ENCODE measurements around the gene PTMS. TPM values are rescaled to one million over a fixed set of nuclear protein-coding genes. Genes with fewer than 3 reads are reported as not detected.

Gene PTMS
- total and polyA plus RNA-seq, 9 of the 15 experiments (the other 6 are each of a cell fraction or from before 2014, with no cell fraction given), result 5.1 to 287 (median 78.5) TPM

GRCh38 chr12:6766651-6767349, 637 bp downstream of the PTMS start (continued):
- TF ChIP-seq NCOA4 (IDR thresholded peaks at IDR 0.05; ENCODE audit: partially characterized antibody), result no peak
- no peak for TF ChIP-seq POU5F1 (IDR thresholded peaks at IDR 0.05; ENCODE audit: borderline replicate concordance, low read depth, low read length, partially characterized antibody)
- TF ChIP-seq MTA1 (IDR thresholded peaks at IDR 0.05; ENCODE audit: borderline replicate concordance), result no peak
- TF ChIP-seq BCLAF1 (IDR thresholded peaks at IDR 0.05; ENCODE audit: borderline replicate concordance in 1 of 2, control insufficient read depth in 1 of 2, low read depth in 2 of 2, low read length in 1 of 2), result no peak
- TF ChIP-seq CEBPB (tag; IDR thresholded peaks at IDR 0.05), result no peak
- TF ChIP-seq ZNF512 (tag; IDR thresholded peaks at IDR 0.05), result no peak
- TF ChIP-seq ZNF253 (CRISPR knock-in tag; conservative IDR thresholded peaks at IDR 0.05), result no peak
- TF ChIP-seq E2F4 (CRISPR knock-in tag; IDR thresholded peaks at IDR 0.05; ENCODE audit: low read depth), result no peak
- TF ChIP-seq NR3C1 (CRISPR knock-in tag; IDR thresholded peaks at IDR 0.05), result no peak
- no peak for TF ChIP-seq ZBTB2 (IDR thresholded peaks at IDR 0.05)
- TF ChIP-seq ATF2 (CRISPR knock-in tag; IDR thresholded peaks at IDR 0.05), result no peak
- TF ChIP-seq RHOXF2B (CRISPR knock-in tag; conservative IDR thresholded peaks at IDR 0.05), result no peak
- TF ChIP-seq MEF2A (IDR thresholded peaks at IDR 0.05; ENCODE audit: control insufficient read depth, low read depth, low read length), result no peak
- TF ChIP-seq ZBTB49 (CRISPR knock-in tag; IDR thresholded peaks at IDR 0.05; ENCODE audit: borderline replicate concordance), result no peak
- TF ChIP-seq SIN3A (IDR thresholded peaks at IDR 0.05; ENCODE audit: borderline replicate concordance in 2 of 2, control insufficient read depth in 1 of 2, low read depth in 2 of 2, low read length in 2 of 2), result peak; percentile 48 to 53; a peak in 1 of 4 replicates

Data from K562 (cell line).